ENCODE data around the gene MRPL24. TPM values are rescaled to one million over a fixed set of nuclear protein-coding genes. Genes with fewer than 3 reads are reported as not detected.

Gene MRPL24
- total and polyA plus RNA-seq, 9 of the 15 experiments (the other 6 are each of a cell fraction or from before 2014, with no cell fraction given), result 74.3 to 267 (median 113) TPM

DNA sequence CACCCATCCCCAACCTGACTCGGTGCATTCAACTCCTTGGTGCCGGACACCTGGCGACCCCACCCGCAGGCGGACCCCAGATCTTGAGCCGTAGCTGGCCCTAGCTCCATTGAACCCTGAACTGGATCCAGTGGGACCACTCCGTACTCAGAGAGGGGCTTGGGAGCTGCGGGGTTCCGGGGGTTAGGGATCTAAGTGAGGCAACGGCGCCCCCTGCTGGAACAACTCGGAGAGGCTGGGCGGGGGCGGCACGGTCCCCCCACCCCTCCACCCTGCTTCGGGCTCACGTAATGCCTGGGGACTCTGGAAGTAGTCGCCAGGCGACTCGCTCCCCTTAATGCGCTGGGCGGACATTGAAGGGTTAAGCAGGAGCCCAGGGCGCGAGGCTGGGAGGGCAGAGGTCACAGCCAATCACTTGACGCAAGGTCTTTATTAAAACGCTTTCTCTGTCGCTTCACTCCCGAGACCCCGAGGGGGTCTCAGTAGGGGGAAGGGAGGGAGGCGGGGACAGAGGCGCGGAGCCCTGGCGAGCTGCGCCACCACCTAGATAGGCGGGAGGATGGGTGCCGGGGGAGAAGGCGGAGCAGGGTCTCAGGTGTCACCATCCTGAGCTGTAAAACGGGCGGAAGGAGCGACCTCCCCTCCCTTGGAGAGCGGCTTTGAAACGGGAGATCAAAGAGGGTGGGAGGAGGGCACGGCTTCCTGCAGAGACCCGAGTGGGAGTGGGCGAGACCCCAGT is 34.8 kb downstream of the MRPL24 start (continued):
- TF ChIP-seq, protein P1, sequence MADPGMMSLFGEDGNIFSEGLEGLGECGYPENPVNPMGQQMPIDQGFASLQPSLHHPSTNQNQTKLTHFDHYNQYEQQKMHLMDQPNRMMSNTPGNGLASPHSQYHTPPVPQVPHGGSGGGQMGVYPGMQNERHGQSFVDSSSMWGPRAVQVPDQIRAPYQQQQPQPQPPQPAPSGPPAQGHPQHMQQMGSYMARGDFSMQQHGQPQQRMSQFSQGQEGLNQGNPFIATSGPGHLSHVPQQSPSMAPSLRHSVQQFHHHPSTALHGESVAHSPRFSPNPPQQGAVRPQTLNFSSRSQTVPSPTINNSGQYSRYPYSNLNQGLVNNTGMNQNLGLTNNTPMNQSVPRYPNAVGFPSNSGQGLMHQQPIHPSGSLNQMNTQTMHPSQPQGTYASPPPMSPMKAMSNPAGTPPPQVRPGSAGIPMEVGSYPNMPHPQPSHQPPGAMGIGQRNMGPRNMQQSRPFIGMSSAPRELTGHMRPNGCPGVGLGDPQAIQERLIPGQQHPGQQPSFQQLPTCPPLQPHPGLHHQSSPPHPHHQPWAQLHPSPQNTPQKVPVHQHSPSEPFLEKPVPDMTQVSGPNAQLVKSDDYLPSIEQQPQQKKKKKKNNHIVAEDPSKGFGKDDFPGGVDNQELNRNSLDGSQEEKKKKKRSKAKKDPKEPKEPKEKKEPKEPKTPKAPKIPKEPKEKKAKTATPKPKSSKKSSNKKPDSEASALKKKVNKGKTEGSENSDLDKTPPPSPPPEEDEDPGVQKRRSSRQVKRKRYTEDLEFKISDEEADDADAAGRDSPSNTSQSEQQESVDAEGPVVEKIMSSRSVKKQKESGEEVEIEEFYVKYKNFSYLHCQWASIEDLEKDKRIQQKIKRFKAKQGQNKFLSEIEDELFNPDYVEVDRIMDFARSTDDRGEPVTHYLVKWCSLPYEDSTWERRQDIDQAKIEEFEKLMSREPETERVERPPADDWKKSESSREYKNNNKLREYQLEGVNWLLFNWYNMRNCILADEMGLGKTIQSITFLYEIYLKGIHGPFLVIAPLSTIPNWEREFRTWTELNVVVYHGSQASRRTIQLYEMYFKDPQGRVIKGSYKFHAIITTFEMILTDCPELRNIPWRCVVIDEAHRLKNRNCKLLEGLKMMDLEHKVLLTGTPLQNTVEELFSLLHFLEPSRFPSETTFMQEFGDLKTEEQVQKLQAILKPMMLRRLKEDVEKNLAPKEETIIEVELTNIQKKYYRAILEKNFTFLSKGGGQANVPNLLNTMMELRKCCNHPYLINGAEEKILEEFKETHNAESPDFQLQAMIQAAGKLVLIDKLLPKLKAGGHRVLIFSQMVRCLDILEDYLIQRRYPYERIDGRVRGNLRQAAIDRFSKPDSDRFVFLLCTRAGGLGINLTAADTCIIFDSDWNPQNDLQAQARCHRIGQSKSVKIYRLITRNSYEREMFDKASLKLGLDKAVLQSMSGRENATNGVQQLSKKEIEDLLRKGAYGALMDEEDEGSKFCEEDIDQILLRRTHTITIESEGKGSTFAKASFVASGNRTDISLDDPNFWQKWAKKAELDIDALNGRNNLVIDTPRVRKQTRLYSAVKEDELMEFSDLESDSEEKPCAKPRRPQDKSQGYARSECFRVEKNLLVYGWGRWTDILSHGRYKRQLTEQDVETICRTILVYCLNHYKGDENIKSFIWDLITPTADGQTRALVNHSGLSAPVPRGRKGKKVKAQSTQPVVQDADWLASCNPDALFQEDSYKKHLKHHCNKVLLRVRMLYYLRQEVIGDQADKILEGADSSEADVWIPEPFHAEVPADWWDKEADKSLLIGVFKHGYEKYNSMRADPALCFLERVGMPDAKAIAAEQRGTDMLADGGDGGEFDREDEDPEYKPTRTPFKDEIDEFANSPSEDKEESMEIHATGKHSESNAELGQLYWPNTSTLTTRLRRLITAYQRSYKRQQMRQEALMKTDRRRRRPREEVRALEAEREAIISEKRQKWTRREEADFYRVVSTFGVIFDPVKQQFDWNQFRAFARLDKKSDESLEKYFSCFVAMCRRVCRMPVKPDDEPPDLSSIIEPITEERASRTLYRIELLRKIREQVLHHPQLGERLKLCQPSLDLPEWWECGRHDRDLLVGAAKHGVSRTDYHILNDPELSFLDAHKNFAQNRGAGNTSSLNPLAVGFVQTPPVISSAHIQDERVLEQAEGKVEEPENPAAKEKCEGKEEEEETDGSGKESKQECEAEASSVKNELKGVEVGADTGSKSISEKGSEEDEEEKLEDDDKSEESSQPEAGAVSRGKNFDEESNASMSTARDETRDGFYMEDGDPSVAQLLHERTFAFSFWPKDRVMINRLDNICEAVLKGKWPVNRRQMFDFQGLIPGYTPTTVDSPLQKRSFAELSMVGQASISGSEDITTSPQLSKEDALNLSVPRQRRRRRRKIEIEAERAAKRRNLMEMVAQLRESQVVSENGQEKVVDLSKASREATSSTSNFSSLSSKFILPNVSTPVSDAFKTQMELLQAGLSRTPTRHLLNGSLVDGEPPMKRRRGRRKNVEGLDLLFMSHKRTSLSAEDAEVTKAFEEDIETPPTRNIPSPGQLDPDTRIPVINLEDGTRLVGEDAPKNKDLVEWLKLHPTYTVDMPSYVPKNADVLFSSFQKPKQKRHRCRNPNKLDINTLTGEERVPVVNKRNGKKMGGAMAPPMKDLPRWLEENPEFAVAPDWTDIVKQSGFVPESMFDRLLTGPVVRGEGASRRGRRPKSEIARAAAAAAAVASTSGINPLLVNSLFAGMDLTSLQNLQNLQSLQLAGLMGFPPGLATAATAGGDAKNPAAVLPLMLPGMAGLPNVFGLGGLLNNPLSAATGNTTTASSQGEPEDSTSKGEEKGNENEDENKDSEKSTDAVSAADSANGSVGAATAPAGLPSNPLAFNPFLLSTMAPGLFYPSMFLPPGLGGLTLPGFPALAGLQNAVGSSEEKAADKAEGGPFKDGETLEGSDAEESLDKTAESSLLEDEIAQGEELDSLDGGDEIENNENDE (IDR thresholded peaks at IDR 0.05; ENCODE audit: low read depth, low read length), result no peak
- TF ChIP-seq, protein P2, sequence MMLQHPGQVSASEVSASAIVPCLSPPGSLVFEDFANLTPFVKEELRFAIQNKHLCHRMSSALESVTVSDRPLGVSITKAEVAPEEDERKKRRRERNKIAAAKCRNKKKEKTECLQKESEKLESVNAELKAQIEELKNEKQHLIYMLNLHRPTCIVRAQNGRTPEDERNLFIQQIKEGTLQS (IDR thresholded peaks at IDR 0.05), result peak; percentile 20; the same call in 1 of the 2 replicates
- TF ChIP-seq, protein P2 (CRISPR knock-in tag; conservative IDR thresholded peaks at IDR 0.05), result no peak
- TF ChIP-seq CBFA2T2 (conservative IDR thresholded peaks at IDR 0.05), result no peak
- peak; percentile 34 for TF ChIP-seq RBBP5 (IDR thresholded peaks at IDR 0.05; ENCODE audit: borderline replicate concordance, insufficient read depth, low read length, poor library complexity, severe bottlenecking)
- TF ChIP-seq, protein P3, sequence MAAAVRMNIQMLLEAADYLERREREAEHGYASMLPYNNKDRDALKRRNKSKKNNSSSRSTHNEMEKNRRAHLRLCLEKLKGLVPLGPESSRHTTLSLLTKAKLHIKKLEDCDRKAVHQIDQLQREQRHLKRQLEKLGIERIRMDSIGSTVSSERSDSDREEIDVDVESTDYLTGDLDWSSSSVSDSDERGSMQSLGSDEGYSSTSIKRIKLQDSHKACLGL (CRISPR knock-in tag; IDR thresholded peaks at IDR 0.05; ENCODE audit: borderline replicate concordance, poor library complexity, severe bottlenecking), result no peak
- no peak for TF ChIP-seq NFE2L1 (tag; IDR thresholded peaks at IDR 0.05; ENCODE audit: borderline replicate concordance, low read depth)
- TF ChIP-seq ZNF347 (CRISPR knock-in tag; IDR thresholded peaks at IDR 0.05; ENCODE audit: low read depth), result no peak
- no peak for TF ChIP-seq SMAD2 (IDR thresholded peaks at IDR 0.05; ENCODE audit: low read depth, low read length)
- TF ChIP-seq CBX5 (IDR thresholded peaks at IDR 0.05; ENCODE audit: borderline replicate concordance, low read depth), result no peak
- TF ChIP-seq, protein P4, sequence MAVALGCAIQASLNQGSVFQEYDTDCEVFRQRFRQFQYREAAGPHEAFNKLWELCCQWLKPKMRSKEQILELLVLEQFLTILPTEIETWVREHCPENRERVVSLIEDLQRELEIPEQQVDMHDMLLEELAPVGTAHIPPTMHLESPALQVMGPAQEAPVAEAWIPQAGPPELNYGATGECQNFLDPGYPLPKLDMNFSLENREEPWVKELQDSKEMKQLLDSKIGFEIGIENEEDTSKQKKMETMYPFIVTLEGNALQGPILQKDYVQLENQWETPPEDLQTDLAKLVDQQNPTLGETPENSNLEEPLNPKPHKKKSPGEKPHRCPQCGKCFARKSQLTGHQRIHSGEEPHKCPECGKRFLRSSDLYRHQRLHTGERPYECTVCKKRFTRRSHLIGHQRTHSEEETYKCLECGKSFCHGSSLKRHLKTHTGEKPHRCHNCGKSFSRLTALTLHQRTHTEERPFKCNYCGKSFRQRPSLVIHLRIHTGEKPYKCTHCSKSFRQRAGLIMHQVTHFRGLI (CRISPR knock-in tag; IDR thresholded peaks at IDR 0.05), result no peak
- no peak for TF ChIP-seq RUNX1 (IDR thresholded peaks at IDR 0.05; ENCODE audit: low read depth)
